Skin of body (tissue), 2 donors: ENCODE results near the gene CASP4. TPM values are rescaled to one million over a fixed set of nuclear protein-coding genes. Genes with fewer than 3 reads are reported as not detected.
A peak's percentile ranks its signal among the peaks of the same experiment; 100 is the strongest.
"Not testable (repeated sequence)": the region's sequence is repeated elsewhere in the genome, so short reads cannot be mapped to it uniquely, and the experiment has no call there.

Experiments
- DNase-seq: peaks from one replicate; lab custom pipeline; 2025; lab: John Stamatoyannopoulos, UW
- total RNA-seq: library from RNA; depleted of rRNA; stranded (reverse); fragments of >200 nt; gene quantifications from one replicate; pipeline ENCODE4 v1.2.3, GENCODE V29; 2014

The CASP4 gene
- total RNA-seq: 70.0 TPM

DNA sequence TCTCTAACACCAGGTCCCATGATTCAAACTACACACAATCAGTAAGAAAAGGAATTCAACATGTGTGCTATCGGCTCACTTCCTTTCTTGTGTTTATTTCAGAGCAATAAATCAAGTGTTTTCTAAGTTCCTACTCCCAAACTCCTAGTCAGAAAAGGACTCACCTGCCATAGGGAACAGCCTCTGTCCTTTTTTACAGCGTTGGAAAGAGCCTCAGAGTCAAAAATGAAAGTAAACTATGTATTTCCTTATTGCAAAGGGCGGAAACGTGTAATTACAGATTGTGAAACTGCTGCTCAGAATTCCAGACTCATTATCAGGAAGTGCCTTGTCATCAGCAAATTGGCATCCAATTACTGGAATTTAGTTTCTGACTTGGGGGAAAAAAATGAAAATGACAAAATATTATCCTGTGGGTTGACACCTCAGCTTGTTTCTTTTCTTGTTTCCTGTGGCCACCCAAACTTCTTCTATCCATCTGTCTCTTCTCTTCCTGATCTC lies at the start of gene CASP4:
Gene CASP4, minus strand, starts transcription at position 220 of the 501 bp plus-strand sequence. Its CDS starts 49 bp downstream, at position 171.
- DNase-seq: peak; percentile 88

DNA sequence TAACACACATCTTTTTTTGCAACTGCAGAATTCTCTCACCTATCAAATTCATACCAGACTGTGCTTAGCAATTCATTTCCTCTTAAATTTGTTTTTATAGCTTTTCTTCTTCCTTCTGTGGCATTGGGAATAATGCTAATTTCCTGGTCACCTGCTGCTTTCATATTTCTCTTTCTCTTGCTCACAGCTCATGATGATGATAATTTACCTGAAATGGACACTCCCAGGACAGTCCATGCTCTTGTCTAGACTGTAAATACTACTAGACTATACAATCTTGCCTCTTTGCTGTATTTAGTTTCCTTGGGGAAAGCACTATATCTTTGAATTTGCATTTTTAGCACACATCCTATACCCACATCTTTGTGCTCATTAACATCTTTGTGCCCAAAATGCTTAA lies 39.1 kb upstream of the CASP4 start:
- no peak for DNase-seq

DNA sequence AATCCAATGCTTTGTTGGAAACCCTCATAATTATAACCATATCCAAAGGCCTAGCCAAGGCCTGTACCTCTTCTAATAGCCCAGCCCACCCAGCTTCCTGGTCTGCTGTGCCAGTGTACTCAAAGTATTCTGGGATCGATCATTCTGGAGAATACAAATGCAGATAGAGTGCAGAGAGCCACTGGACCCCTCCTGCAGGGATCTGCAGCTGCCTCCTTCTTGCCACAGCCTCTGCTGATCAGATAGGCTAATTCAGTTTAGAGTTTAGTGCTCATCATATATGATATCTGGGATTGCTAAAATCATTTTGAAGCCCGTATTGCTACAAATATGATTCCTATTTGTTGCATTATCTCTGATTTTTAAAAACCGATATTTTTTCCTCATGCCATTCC lies 37.1 kb upstream of the CASP4 start:
- DNase-seq: no peak

DNA sequence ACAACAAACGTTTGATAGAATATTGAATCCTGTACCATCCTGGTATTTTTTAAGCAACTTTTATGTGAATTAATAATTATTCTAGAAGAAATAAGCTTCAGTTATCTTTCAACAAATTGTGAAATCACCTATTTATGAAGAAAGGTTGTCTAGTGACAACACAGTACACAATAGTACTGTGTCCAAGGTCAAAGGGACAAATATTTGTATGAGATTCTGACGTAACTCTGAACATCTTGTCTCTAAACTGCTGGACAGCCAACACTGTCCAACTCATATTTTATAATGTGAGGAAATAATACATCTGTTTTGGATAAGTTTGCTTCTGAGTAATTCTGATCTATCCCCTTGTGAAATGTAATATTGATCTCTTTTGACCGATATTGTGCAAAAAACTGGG lies 35.6 kb upstream of the CASP4 start:
- peak; percentile 4 for DNase-seq

DNA sequence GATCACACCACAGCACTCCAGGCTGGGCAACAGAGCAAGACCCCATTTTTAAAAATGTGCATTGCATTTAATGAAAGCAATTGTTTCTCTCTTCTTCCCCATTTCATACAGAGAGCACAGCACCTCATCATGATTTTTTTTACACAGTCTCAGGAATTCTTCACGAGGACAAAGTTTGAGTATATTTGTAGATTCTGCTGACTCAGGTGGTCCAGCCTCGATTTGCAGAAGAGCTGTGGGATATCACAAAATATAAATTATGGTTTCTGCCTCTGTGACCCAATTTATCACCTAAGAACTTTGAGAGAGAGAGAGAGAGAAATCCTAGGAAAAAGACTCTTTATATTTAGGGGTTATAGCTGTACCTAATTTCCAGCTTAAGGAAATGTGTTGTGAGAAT lies 34.8 kb upstream of the CASP4 start:
- no peak for DNase-seq

DNA sequence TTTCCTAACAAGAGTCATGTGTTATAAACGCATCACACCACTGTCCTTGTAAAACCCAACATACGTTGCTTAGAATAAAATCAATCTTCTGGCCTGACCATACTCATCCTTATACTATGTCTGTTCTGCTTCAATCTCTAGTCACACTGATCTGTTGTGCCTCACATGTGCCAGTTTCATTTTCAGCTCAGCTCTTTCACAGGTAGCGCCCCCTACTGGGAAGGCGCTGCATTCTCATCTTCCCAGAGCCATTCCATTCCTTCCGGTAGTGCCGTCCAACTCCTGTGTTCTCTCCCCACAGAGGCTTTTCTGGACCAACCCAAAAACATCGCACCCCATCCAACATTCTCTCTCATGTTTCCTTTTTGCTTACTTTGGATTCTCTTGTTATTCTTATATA lies 32.4 kb upstream of the CASP4 start:
- DNase-seq: no peak

DNA sequence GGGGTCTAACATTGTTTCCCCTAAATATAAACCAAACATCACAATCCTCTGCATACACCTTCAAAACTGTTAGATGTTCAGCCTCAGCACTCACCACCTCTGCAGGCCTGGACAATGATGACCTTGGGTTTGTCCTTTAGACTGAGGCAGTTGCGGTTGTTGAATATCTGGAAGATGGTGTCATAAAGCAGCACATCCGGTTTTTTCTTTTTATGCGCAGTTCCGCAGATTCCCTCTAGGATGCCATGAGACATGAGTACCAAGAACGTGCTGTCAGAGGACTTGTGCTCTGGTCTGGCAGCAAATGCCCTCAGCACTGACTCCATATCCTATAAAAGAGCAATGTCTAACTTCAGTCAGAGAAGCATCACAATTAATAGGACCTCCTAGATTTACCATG lies 31.8 kb upstream of the CASP4 start:
- DNase-seq: peak; percentile 27

DNA sequence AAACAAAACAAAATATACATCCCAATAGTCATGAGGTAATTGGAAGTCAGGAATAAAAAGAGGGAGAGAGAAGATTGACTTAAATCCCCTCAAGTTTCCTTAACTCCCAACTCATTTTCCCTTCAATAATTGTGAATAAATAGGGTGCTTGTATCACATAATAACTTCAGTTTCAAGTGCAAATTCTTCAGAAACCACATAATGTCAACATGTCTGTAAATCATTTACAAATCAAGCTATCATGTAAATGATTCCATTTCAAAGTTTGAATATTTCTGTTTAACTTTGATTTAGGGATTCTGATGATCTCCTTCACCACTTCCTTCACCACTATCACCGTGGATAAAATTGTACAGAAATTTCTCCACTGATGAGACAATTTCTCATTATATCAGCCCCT lies 31.3 kb upstream of the CASP4 start:
- DNase-seq: no peak

DNA sequence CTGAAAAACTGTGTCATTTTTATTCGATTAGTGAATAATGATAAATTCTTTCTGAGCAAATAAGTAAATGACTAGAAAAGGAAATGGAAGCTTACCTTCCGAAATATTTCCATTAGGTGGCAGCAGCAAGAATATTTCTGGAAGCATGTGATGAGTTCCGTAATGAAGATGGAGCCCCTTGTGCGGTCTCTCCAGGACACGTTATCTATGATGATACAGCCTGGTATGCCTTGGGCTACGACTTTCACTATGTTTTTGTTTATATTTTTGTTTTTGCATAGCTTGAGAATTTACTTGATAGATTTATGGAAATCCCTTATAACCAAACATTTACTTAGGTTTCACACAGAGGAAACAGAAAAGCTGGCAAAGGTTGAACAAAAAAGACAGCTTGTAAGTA lies 28.9 kb upstream of the CASP4 start:
- DNase-seq: no peak

DNA sequence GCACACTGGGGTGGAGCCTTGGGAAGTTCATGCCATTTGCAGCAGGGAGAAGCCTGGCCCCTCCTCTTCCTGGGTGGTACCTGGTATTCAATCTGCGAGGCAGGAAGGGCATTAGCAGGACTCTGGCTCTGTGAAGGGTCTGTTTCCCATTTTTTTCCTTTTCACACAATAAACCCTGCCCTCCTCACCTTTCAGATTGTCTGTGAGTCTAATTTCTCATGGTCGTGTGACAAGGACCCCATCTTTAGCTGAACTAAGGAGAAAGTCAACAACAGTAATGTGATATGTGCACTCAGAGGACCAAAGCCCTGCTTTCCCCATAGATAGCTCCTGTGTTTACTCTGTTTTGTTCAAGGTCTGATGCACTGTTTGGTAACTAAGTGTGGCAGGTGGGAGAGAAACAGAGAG lies 26.6 kb upstream of the CASP4 start:
- no peak for DNase-seq

DNA sequence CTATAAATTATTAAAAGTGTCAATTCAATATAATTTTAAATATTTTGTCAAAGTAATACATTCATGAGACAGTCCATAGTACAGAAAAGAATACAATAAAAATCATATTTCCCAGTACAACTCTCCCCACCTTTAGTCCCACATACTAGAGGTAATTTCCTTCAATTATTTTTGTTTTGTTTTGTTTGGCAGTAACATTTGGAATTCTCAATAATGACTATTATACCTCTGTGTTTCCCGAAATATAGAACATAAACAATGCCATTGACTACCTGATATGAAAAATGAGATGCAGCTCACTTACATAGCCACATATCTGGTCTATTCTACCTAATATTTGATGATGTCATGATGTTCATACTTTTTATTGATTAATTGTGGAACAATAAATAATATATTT lies 24.4 kb upstream of the CASP4 start:
- no peak for DNase-seq

DNA sequence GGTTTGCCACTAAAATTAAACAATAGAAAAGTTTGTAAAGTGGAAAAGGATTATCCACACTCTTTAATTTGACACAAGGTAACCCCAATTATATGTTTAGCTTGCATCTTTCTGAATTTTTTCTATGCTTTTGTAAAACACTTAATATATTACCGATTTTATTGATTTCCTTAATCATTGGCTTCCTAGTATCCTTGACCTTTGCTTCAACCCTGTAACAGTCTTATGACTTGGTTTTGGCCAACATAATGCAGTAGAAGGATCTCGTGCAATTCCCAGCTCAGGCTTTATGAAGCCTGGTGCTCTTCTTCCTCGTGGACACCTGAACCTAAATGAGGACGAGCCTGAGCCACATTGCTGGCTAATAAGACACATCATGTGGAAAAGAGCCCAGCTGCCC lies 23.6 kb upstream of the CASP4 start:
- no peak for DNase-seq

DNA sequence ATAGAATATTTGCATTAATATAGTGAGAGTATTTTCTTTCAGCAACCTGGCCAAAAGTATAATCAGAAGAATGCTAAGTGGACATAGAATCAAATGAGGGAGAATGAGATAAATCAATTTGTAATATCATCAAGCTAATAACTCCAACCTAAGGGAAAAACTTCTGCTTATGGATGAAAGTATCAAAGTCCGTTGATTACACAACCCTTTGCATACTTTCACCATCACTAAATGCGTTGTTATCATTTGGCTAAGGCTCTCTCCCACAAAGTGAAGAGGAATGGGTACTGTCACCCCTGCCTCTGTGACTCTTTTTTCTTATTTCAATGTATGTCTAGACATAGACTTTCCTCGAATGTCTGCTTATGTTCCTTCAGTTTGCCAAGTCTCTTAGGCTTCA lies 16.4 kb upstream of the CASP4 start:
- DNase-seq: no peak

DNA sequence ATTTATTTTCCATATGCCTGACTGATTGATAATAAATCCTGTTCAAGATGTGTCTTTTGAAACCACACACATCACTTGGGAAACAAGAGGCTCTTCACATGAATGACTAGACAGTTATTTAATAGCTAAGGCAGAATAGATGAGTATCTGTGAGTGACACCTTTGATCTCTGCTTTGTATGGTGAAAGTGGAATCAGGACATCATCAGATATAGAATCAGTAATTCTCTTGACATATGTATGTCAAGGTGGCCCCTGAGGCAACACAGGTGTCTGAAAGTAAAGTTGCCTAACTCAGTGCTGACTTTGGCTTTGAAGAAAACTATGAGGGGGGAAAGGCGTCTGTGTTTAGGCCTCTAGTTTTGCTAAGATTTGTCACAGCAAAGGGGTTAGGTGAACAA lies 11.5 kb upstream of the CASP4 start:
- DNase-seq: no peak

DNA sequence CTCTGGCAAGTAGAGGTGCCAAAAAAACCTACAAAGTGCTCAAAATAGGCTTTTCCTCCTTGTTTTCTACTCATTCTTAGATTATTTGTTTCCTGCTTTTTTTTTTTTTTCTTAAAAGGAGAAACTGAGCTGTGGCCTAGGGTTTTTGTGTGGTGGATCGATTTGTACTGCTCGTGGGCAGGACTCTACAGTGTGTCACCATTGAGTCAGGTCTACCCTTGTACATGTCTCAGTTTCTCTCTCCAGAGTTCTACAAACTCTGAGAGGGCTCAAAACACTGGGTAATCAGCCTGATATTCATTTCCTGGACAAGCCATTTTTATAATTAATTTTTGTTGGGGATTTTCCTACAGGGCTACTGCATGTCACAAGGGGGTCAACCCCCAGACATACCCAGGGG lies 5.2 kb upstream of the CASP4 start:
- no peak for DNase-seq

DNA sequence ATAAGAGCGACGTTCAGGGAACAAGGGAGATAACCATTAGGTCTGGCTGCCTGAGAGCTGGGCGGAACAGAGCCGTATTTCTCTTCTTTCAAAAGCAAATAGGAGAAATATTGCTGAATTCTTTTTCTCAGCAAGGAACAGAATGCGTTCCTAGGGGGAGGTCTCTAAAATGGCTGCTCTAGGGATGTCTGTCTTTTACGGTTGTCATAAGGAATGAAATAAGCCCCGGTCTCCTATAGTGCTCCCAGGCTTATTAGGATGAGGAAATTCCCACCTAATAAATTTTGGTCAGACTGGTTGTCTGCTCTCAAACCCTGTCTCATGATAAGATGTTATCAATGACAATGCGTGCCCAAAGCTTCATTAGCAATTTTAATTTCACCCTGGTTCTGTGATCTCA lies 4.5 kb upstream of the CASP4 start:
- not testable (repeated sequence) for DNase-seq

DNA sequence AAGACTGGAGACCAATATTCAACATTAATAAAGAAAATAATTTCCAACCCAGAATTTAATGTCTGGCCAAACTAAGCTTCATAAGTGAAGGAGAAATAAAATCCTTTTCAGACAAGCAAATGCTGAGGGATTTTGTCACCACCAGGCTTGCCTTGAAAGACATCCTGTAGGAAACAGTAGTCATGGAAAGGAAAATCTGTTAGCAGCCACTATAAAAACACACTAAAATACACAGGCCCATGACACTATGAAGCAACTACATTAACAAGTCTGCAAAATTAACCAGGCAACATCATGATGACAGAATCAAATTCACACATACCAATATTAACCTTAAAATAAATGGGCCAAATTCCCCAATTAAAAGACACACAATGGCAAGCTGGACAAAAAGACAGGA lies 2.4 kb upstream of the CASP4 start:
- DNase-seq: no peak

DNA sequence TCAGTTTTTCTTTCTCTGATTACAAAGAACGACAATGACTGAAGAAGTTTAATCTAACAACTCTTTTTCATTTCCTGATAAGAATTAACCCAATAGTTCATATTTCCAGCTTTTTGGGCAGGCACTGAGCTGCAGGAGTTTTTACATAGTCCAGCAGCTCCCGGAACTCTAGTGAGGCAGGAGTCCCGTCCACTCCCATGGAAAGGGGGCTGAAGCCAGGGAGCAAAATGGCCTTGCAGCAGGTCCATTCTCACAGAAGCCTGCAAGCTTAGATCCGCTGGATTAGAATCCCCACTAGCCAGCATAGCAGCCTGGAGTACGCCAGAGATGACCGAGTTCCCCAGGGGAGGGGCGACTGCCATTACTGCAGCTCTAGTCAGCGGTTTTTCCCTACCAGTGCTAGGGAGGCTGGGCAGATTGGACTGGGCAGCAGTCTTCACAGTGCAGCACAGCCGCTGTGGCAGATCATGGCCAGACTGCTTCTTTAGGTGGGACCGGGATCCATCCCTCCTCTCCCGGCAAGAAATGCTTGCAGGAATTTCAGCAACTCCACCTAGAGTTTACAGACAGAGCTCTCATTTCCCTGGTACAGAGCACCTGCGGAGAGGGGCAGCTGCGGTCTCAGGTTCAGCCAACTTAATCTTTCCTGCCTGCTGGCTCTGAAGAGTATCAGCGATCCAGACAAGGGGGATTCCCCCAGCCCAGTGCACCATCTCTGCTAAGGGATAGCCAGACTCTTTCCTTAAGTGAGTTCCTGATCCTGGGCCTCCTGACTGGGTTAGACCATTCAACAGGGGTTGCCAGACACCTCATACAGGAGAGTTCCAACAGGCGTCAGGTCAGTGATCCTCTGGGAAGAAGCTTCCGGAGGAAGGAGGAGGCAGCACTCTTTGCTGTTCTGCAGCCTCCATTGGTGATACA lies 742 bp upstream of the CASP4 start:
- no peak for DNase-seq

DNA sequence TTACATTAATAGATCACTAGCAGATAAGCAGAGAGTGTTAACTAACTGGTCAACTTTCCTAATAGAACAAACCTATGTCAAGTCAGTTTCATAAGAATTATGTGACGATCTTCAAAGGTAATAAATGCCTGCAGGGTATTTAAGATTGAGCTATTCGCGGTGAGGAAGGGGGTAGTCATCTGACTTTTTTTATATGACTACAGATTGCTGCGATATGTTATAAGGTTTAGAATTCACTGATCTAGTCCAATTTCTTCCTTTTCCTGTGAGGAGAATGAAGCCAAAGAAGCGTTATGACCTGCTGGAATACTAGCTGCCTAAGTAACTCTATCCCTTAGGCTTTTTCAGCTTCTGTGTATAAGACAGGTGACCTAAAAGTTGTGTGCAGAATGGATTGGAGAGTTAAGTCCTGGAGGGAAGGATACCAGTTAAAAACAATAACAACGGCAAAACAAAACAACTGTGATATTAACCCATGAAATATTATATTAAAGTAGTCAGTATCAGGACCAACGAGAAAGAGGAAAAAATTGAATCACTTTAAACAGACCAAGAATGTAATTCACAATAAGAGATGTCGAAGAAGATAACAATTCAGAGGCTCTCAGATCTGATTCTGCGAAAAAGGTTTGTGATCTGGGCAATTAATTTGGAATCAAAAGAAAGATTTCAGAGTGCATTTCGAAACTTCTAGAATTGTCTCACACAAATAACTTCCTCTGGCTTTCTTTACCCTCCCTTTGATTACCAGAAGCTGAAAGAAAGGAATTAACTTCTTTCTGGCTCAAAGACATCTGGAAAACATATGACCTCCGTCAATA lies 630 bp downstream of the CASP4 start:
- peak; percentile 32 for DNase-seq

DNA sequence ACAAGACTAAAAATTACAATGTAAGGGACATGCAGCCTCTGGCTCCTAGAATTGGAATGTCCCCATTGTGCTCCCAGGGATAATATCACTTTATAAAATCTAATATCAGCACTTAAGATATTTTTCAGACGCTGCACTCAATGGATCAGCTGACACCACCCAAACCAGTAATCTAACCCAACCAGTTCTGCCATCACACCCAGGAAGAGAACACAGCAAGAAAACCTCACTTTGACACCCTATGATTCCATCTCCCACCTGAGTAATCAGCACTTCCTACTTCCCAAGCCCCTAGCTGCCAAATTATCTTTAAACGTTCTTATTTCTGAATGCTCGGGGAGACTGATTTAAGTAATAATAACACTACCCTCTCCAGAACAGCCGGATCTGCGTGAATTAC lies 2.6 kb downstream of the CASP4 start:
- no peak for DNase-seq

DNA sequence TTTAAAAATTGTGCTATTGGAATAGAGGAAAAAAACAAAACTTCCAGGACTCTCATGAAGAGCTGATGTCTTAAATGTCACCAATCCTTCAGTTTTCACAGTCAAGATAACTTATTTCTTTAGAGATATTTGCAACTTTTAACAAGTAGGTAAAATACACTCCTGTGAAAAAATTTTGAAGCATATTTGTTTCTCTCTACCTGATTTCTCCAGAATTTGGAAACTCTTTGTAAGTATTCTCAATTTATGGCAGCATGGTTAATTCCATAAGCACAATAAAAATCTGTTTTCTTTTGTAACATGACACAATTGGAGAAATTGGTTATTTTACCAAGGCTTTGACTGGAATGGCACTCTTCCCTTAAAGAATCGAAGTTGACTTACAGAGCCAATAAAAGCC lies 4.1 kb downstream of the CASP4 start:
- no peak for DNase-seq

DNA sequence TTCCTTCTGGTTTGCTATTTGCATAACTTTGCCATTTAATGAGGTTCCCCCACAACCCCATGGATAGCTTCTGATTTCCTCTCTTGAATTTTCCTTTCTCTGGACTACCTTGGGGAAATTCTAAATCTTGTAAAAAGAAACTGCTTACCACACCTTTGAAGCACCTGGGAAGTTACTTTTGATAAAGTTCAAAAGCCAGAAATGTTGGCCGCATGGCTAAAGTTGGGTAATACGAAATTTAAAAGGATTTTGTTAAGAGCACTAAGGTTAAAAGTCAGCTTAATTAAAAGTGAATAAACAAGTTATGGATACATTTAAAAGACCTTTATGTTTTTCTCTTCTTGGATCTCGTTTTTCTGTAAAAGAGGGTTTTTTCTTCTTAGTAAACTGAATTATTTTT lies 5.5 kb downstream of the CASP4 start:
- DNase-seq: no peak
